HL-60 (cell line): ENCODE measurements around the gene SPANXD.

Experiments used
- POLR2AphosphoS5 ChIP-seq: IDR thresholded peaks from 2 replicates; pipeline ENCODE4 v1.6.1; 2012; ENCODE audit warnings: low read depth
- TF ChIP-seq, protein P1 (sequence below): IDR thresholded peaks from one replicate; pipeline ENCODE4 v1.5.1; 2011; ENCODE audit warnings: low read length, control low read depth, inconsistent platforms; ENCODE audit not compliant: insufficient read depth

DNA sequence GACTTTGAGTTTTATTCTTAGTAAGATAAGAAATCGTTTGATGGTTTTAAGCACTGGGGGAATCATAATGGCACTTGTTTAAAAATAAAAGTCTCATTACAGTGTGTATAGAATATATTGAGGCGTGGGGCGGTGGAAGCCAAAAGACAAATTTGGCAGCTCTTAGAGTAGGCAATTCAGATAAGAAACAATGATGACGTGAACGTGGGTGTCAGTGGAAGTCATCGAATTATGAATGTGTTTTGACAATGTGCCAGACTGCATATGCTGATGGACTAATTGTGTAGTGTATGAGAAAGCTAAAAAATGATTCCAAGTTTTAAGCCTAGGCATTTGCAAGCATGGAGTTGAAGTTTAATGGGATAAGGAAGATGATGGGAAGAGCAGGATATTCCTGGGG lies 35.8 kb downstream of the SPANXD start:
- TF ChIP-seq, protein P1, sequence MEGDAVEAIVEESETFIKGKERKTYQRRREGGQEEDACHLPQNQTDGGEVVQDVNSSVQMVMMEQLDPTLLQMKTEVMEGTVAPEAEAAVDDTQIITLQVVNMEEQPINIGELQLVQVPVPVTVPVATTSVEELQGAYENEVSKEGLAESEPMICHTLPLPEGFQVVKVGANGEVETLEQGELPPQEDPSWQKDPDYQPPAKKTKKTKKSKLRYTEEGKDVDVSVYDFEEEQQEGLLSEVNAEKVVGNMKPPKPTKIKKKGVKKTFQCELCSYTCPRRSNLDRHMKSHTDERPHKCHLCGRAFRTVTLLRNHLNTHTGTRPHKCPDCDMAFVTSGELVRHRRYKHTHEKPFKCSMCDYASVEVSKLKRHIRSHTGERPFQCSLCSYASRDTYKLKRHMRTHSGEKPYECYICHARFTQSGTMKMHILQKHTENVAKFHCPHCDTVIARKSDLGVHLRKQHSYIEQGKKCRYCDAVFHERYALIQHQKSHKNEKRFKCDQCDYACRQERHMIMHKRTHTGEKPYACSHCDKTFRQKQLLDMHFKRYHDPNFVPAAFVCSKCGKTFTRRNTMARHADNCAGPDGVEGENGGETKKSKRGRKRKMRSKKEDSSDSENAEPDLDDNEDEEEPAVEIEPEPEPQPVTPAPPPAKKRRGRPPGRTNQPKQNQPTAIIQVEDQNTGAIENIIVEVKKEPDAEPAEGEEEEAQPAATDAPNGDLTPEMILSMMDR = no peak
- TF ChIP-seq POLR2AphosphoS5 = no peak
